Liver (tissue), 9 donors: Measurements from ENCODE around the gene LSAMP. TPM values are rescaled to one million over a fixed set of nuclear protein-coding genes. Genes with fewer than 3 reads are reported as not detected.

Experiments
- DNase-seq: peaks from one replicate; pipeline ENCODE4 v3.0.0-alpha.2; 2017; ENCODE audit warnings: low spot score
- H3K27ac ChIP-seq, 2 donors: one replicate each; pipeline ENCODE4 v1.7.0; 2013; ENCODE audit warnings: inconsistent platforms in 2 of 2, low read length in 2 of 2, control low read depth in 1 of 2, low read depth in 1 of 2, mild to moderate bottlenecking in 1 of 2
- H3K27me3 ChIP-seq, 4 donors: one replicate each; pipeline versions ENCODE4 v1.6.1 to v1.7.0; 2013; ENCODE audit warnings: low read length in 3 of 4, inconsistent platforms in 1 of 4, mild to moderate bottlenecking in 1 of 4, moderate library complexity in 1 of 4; ENCODE audit not compliant: control insufficient read depth in 4 of 4, insufficient read depth in 4 of 4
- H3K36me3 ChIP-seq, 4 donors: one replicate each; pipeline versions ENCODE4 v1.6.1 to v1.7.0; 2013; ENCODE audit warnings: low read length in 3 of 4, mild to moderate bottlenecking in 3 of 4, low read depth in 1 of 4, moderate library complexity in 1 of 4; ENCODE audit not compliant: control insufficient read depth in 4 of 4, insufficient read depth in 3 of 4
- H3K4me1 ChIP-seq, 4 donors: one replicate each; pipeline versions ENCODE4 v1.6.1 to v1.7.0; 2013; ENCODE audit warnings: low read length in 3 of 4, mild to moderate bottlenecking in 3 of 4, moderate library complexity in 1 of 4; ENCODE audit not compliant: control insufficient read depth in 4 of 4, insufficient read depth in 4 of 4
- H3K4me3 ChIP-seq, 3 donors: one replicate each; pipeline versions ENCODE4 v1.6.1 to v1.7.0; 2013; ENCODE audit warnings: low read length in 3 of 3, control low read depth in 1 of 3, low read depth in 1 of 3, mild to moderate bottlenecking in 1 of 3
- H3K9ac ChIP-seq, 2 donors: one replicate each; pipeline ENCODE4 v1.7.0; 2013; ENCODE audit warnings: low read length in 2 of 2, mild to moderate bottlenecking in 2 of 2, moderate library complexity in 2 of 2, control low read depth in 1 of 2, low read depth in 1 of 2
- H3K9me3 ChIP-seq, 4 donors: one replicate each; pipeline versions ENCODE4 v1.6.1 to v1.7.0; 2013; ENCODE audit warnings: low read length in 3 of 4; ENCODE audit not compliant: control insufficient read depth in 4 of 4
- ATF3 ChIP-seq: IDR thresholded peaks from 2 replicates; pipeline ENCODE4 v1.6.1; 2016; ENCODE audit warnings: antibody characterized with exemption
- CTCF ChIP-seq: fragments of 150-350 bp; IDR thresholded peaks from 2 replicates; pipeline ENCODE4 v1.5.1; 2017; ENCODE audit warnings: improper control_type of control experiment, low read depth, low read length; ENCODE audit not compliant: missing input control
- EGR1 ChIP-seq, 2 donors: IDR thresholded peaks; 2 replicates each; pipeline ENCODE4 v1.6.1; 2016 to 2018; ENCODE audit warnings: antibody characterized with exemption in 2 of 2, low read depth in 2 of 2
- FOXA1 ChIP-seq: IDR thresholded peaks from 2 replicates; pipeline ENCODE4 v1.6.1; 2016; ENCODE audit warnings: antibody characterized with exemption
- FOXA2 ChIP-seq: IDR thresholded peaks from 2 replicates; pipeline ENCODE4 v1.6.1; 2016; ENCODE audit warnings: antibody characterized with exemption
- GABPA ChIP-seq, 2 donors: IDR thresholded peaks in 1 of 2; conservative IDR thresholded peaks in 1 of 2; 2 replicates each; pipeline ENCODE4 v1.6.1; 2016; ENCODE audit warnings: antibody characterized with exemption in 2 of 2, mild to moderate bottlenecking in 1 of 2, moderate library complexity in 1 of 2
- HNF4A ChIP-seq, 2 donors: conservative IDR thresholded peaks; 2 replicates each; pipeline ENCODE4 v1.6.1; 2016; ENCODE audit warnings: antibody characterized with exemption in 2 of 2, mild to moderate bottlenecking in 2 of 2
- HNF4G ChIP-seq: IDR thresholded peaks from 2 replicates; pipeline ENCODE4 v1.6.1; 2016; ENCODE audit warnings: antibody characterized with exemption
- JUND ChIP-seq, 2 donors: IDR thresholded peaks; 2 replicates each; pipeline ENCODE4 v1.6.1; 2016; ENCODE audit warnings: antibody characterized with exemption in 2 of 2
- MAX ChIP-seq: IDR thresholded peaks from 2 replicates; pipeline ENCODE4 v1.6.1; 2016; ENCODE audit warnings: antibody characterized with exemption
- NR2F2 ChIP-seq: IDR thresholded peaks from 2 replicates; pipeline ENCODE4 v1.6.1; 2016; ENCODE audit warnings: antibody characterized with exemption
- RAD21 ChIP-seq, 2 donors: IDR thresholded peaks; 2 replicates each; pipeline ENCODE4 v1.6.1; 2016; ENCODE audit warnings: antibody characterized with exemption in 2 of 2, mild to moderate bottlenecking in 2 of 2
- TAF1 ChIP-seq: conservative IDR thresholded peaks from 2 replicates; pipeline ENCODE4 v1.6.1; 2016; ENCODE audit warnings: antibody characterized with exemption, mild to moderate bottlenecking
- YY1 ChIP-seq: IDR thresholded peaks from 2 replicates; pipeline ENCODE4 v1.6.1; 2016; ENCODE audit warnings: antibody characterized with exemption, mild to moderate bottlenecking
- ZBTB33 ChIP-seq: IDR thresholded peaks from 2 replicates; pipeline ENCODE4 v1.6.1; 2016; ENCODE audit warnings: antibody characterized with exemption
- WGBS: extraction: QIAGEN DNeasy Blood & Tissue Kit; methylation state at CpG from one replicate; pipeline ENCODE4 v1.1.7; 2013; 5-methylcytosine and 5-hydroxymethylcytosine counted together
- polyA plus RNA-seq, 2 donors: library from polyadenylated mRNA; stranded (reverse) in 1 of 2; unstranded in 1 of 2; fragments of 200-250 nt in 1 of 2; fragments of >200 nt in 1 of 2; fragmentation: Nextera tagmentation in 1 of 2; extraction: Ambion mirVana in 1 of 2; gene quantifications; one replicate each; pipeline versions ENCODE4 v1.2.1 to v1.2.3, GENCODE V29; 2013 to 2015
- total RNA-seq, 2 donors: library from RNA; depleted of rRNA; stranded (reverse); fragments of >200 nt; gene quantifications; one replicate each; pipeline ENCODE4 v1.2.3, GENCODE V29; 2014
- donor health status: healthy.
- donor health status: healthy.
- donor health status: healthy.
- donor health status: healthy.
- donor health status: healthy.

LSAMP gene
- total and polyA plus RNA-seq, 4 donors: 0.01 to 0.17 (median 0.06) TPM

- no peak for TF ChIP-seq JUND (IDR thresholded peaks at IDR 0.05)
- TF ChIP-seq RAD21 (IDR thresholded peaks at IDR 0.05): no peak
- TF ChIP-seq EGR1 (IDR thresholded peaks at IDR 0.05; ENCODE audit: low read depth in 2 of 2): no peak
- TF ChIP-seq HNF4A (conservative IDR thresholded peaks at IDR 0.05): no peak
- no peak for TF ChIP-seq HNF4G
- no peak for TF ChIP-seq MAX
- Histone ChIP-seq H3K27me3 (peaks cover 0 to 3% (median 1%) of the 10 kb centered on the region in 4 donors), H3K9me3 (no peaks in the 10 kb centered on the region), H3K4me3 (no peak overlapping the region), H3K36me3 (no peaks in the 10 kb centered on the region), H3K9ac (no peak overlapping the region), H3K4me1 (no peaks in the 10 kb centered on the region), H3K27ac (no peak overlapping the region)
- DNase-seq: no peak
- WGBS: 70% methylated on average over 6 of the region's 6 CpGs
Observed at GRCh38 chr3:115862849-115863248, 582.4 kb downstream of the LSAMP start.

GRCh38 chr3:115862099-115862498 lies 583.2 kb downstream of the LSAMP start:
- no peak for DNase-seq
- WGBS: 64% methylated on average over 1 of the region's 1 CpG
- Histone ChIP-seq H3K9me3 (no peaks in the 10 kb centered on the region), H3K27ac (no peak overlapping the region), H3K9ac (no peak overlapping the region), H3K4me1 (no peaks in the 10 kb centered on the region), H3K4me3 (no peak overlapping the region), H3K36me3 (no peaks in the 10 kb centered on the region), H3K27me3 (peaks cover 0 to 3% (median 0%) of the 10 kb centered on the region in 4 donors)
- no peak for TF ChIP-seq FOXA2
- TF ChIP-seq CTCF: no peak
- no peak for TF ChIP-seq GABPA (IDR thresholded peaks at IDR 0.05 in 1 of 2, conservative IDR thresholded peaks at IDR 0.05 in 1 of 2)
- TF ChIP-seq NR2F2: no peak
- no peak for TF ChIP-seq TAF1
- no peak for TF ChIP-seq EGR1 (IDR thresholded peaks at IDR 0.05; ENCODE audit: low read depth in 2 of 2)
- no peak for TF ChIP-seq YY1
- TF ChIP-seq ATF3: no peak
- TF ChIP-seq MAX: no peak
- no peak for TF ChIP-seq RAD21 (IDR thresholded peaks at IDR 0.05)
- no peak for TF ChIP-seq FOXA1
- no peak for TF ChIP-seq ZBTB33
